ENCODE data around the gene ZNRF1. TPM values are rescaled to one million over a fixed set of nuclear protein-coding genes. Genes with fewer than 3 reads are reported as not detected.

Gene ZNRF1
- total and polyA plus RNA-seq, 4 donors = 7.9 to 10.9 (median 9.2) TPM

DNA sequence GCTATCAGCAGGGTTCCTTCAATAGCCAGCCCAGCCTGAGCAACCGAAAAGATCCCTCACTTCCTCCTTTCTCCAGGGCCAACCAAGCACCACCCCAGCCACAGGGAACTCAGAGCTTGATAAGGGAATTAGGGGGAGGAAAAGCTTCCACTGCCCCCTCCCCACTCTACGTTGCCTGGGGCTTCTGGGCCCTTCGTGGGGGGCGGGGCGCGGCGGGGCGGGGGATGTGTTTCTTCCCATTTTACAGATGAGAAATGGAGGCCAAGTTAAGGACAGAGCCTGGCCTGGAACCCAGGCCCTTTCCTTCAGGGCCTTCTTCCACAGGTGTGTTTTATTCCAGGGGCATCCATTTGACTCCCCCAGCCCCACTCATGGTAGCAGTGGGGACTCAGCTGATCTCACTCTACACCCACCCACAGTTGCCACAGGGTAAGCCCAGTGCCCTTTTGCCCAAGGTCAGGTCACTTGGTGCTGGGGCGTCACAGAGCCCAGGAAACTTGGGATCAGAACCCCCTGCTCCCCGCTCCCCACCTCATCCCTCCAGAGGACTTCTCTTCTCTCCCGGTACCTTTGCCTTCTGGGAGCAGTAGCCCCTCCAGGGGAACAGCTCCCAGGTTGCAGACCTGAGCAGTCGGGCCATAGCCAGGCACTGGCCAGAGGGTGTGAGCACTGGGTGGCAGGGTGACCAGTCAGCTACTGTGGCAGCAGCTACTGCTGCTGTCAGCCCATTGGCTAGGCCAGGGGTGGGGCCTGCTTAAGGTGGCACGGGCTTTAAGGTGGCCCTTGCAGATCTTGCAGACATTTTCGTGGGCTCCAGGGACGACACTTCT, 117.5 kb downstream of the ZNRF1 start, which contains the start of gene LDHD:
LDHD (minus strand) TSS at position 700 of the 830 bp plus-strand sequence; CDS start at position 640, 60 bp downstream.
- peaks cover 2 to 35% (median 21%) of the 10 kb centered on the region in 4 donors for H3K4me1 ChIP-seq (ENCODE audit: control insufficient read depth in 4 of 4, insufficient read depth in 4 of 4, low read length in 3 of 4)

More for the DNA sequence above, 117.5 kb downstream of the ZNRF1 start, which contains the start of gene LDHD:
- H3K36me3 ChIP-seq (ENCODE audit: control insufficient read depth in 4 of 4, insufficient read depth in 3 of 4, low read depth in 1 of 4, low read length in 3 of 4) = peaks cover 0 to 9% (median 2%) of the 10 kb centered on the region in 4 donors
- peak within 1 kb of the TSS; percentile 77 to 96 for H3K27ac ChIP-seq (ENCODE audit: low read depth in 1 of 2, low read length in 2 of 2)
- peak; percentile 97 for TF ChIP-seq TAF1 (conservative IDR thresholded peaks at IDR 0.05)
- TF ChIP-seq FOXA2 (IDR thresholded peaks at IDR 0.05) = no peak
- TF ChIP-seq, protein P1, sequence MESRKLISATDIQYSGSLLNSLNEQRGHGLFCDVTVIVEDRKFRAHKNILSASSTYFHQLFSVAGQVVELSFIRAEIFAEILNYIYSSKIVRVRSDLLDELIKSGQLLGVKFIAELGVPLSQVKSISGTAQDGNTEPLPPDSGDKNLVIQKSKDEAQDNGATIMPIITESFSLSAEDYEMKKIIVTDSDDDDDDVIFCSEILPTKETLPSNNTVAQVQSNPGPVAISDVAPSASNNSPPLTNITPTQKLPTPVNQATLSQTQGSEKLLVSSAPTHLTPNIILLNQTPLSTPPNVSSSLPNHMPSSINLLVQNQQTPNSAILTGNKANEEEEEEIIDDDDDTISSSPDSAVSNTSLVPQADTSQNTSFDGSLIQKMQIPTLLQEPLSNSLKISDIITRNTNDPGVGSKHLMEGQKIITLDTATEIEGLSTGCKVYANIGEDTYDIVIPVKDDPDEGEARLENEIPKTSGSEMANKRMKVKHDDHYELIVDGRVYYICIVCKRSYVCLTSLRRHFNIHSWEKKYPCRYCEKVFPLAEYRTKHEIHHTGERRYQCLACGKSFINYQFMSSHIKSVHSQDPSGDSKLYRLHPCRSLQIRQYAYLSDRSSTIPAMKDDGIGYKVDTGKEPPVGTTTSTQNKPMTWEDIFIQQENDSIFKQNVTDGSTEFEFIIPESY (IDR thresholded peaks at IDR 0.05) = peak; percentile 19
- peak; percentile 21 to 35 for TF ChIP-seq JUND (IDR thresholded peaks at IDR 0.05)
- no peak for TF ChIP-seq GABPA (IDR thresholded peaks at IDR 0.05 in 1 of 2, conservative IDR thresholded peaks at IDR 0.05 in 1 of 2)
- TF ChIP-seq SP1 (IDR thresholded peaks at IDR 0.05) = peak; percentile 82
- peak; percentile 52 for TF ChIP-seq NR2F2 (IDR thresholded peaks at IDR 0.05)
- TF ChIP-seq, protein P2, sequence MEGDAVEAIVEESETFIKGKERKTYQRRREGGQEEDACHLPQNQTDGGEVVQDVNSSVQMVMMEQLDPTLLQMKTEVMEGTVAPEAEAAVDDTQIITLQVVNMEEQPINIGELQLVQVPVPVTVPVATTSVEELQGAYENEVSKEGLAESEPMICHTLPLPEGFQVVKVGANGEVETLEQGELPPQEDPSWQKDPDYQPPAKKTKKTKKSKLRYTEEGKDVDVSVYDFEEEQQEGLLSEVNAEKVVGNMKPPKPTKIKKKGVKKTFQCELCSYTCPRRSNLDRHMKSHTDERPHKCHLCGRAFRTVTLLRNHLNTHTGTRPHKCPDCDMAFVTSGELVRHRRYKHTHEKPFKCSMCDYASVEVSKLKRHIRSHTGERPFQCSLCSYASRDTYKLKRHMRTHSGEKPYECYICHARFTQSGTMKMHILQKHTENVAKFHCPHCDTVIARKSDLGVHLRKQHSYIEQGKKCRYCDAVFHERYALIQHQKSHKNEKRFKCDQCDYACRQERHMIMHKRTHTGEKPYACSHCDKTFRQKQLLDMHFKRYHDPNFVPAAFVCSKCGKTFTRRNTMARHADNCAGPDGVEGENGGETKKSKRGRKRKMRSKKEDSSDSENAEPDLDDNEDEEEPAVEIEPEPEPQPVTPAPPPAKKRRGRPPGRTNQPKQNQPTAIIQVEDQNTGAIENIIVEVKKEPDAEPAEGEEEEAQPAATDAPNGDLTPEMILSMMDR (IDR thresholded peaks at IDR 0.05; ENCODE audit: low read depth, low read length, missing input control) = no peak
- TF ChIP-seq EGR1 (IDR thresholded peaks at IDR 0.05; ENCODE audit: low read depth in 2 of 2) = no peak
- TF ChIP-seq, protein P3, sequence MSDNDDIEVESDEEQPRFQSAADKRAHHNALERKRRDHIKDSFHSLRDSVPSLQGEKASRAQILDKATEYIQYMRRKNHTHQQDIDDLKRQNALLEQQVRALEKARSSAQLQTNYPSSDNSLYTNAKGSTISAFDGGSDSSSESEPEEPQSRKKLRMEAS (IDR thresholded peaks at IDR 0.05) = peak; percentile 52
- TF ChIP-seq HNF4G (IDR thresholded peaks at IDR 0.05) = no peak
- peak; percentile 70 to 82 for TF ChIP-seq RXRA (IDR thresholded peaks at IDR 0.05)
- peak; percentile 50 to 61 for TF ChIP-seq HNF4A (conservative IDR thresholded peaks at IDR 0.05)
- peak; percentile 39 to 57 for TF ChIP-seq RAD21 (IDR thresholded peaks at IDR 0.05)
- peak; percentile 67 for TF ChIP-seq YY1 (IDR thresholded peaks at IDR 0.05)
- TF ChIP-seq REST (IDR thresholded peaks at IDR 0.05) = peak; percentile 92
- TF ChIP-seq ATF3 (IDR thresholded peaks at IDR 0.05) = peak; percentile 50
- no peak for TF ChIP-seq FOXA1 (IDR thresholded peaks at IDR 0.05)
- H3K9me3 ChIP-seq (ENCODE audit: control insufficient read depth in 4 of 4, low read length in 3 of 4) = peaks cover 0 to 2% (median under 1%) of the 10 kb centered on the region in 4 donors
- peak; percentile 78 for DNase-seq (ENCODE audit: low spot score)
- H3K9ac ChIP-seq (ENCODE audit: low read depth in 1 of 2, low read length in 2 of 2) = peak within 1 kb of the TSS; percentile 39 to 89
- no peaks in the 10 kb centered on the region for H3K27me3 ChIP-seq (ENCODE audit: control insufficient read depth in 4 of 4, insufficient read depth in 4 of 4, low read length in 3 of 4)
- peak within 1 kb of the TSS; percentile 63 to 83 (median 78) for H3K4me3 ChIP-seq (ENCODE audit: low read depth in 1 of 3, low read length in 3 of 3)
- 21% methylated on average over 15 of the region's 15 CpGs for WGBS
